ENCODE results near the gene PHYHIPL. TPM values are rescaled to one million over a fixed set of nuclear protein-coding genes. Genes with fewer than 3 reads are reported as not detected.

Gene PHYHIPL
- total RNA-seq (not detected), polyA plus RNA-seq (not detected)

DNA sequence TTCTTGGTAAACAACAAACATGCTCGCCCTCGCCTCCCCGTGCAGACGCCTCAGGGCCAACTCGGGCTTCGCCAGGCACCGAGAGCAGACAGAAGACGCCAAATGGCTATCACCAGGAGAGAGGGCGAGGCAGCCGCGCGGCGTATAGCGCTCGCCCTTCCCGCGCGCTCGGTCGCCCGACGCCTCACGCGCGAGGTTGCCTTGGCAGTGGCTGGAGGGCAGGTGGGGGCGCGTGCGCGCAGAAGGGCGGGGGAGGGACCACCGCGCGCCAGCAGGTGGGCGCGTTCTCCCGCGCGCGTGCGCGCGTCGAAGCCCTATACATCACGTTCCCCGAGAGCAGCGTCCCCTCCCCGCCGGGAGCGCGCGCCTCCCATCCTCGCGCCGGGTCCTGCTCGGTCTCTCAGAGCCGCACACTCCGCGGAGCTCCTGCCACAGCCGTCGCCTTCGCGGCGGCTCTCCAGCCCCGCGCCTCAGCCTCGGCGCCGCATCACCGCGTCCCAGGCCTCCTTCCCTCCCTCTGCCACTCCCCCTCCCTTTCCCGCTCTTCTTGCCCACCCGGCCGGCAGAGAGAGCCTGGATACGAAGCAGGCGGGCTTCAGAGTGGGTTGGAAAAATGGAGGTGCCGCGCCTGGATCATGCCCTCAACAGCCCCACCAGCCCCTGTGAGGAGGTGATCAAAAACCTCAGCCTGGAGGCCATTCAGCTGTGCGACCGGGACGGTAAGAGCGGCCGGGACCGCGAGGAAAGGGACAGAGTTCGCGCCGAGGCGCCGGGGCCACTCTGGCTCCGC is at the start of gene PHYHIPL:
Gene PHYHIPL (plus strand): TSS at position 403 of the 790 bp plus-strand sequence. CDS start 211 bp downstream, at position 614.
- Histone ChIP-seq H3K27ac (ENCODE audit: low read depth, low read length) (no peak within 1 kb of the TSS), H3K27me3 (ENCODE audit: insufficient read depth, low read length) (no peaks in the 10 kb centered on the region), H3K36me3 (ENCODE audit: insufficient read depth, low read length) (no peaks in the 10 kb centered on the region), H3K4me3 (ENCODE audit: low read length in 2 of 2) (no peak within 1 kb of the TSS), H3K9me3 (ENCODE audit: control insufficient read depth in 1 of 2, low read length in 2 of 2) (no peaks in the 10 kb centered on the region), H3K4me1 (ENCODE audit: insufficient read depth, low read length) (no peaks in the 10 kb centered on the region)
- Mint-ChIP-seq H3K4me3 (no peak within 1 kb of the TSS), H3K27me3 (peaks cover 6 to 14% of the 10 kb centered on the region in 2 donors), H3K9me3 (peaks cover 0 to 9% (median 6%) of the 10 kb centered on the region in 8 donors), H3K27ac (no peak within 1 kb of the TSS), H3K36me3 (no peaks in the 10 kb centered on the region), H3K4me1 (peaks cover 0 to 5% (median 2%) of the 10 kb centered on the region in 4 donors)
- ChIA-PET POLR2A (ENCODE audit: partially characterized antibody) (no interaction called here), CTCF (ENCODE audit: partially characterized antibody) (no interaction called here)
- intact Hi-C loops (cut with micrococcal nuclease), result no loop called here
- peak in 1 of 5 donors; percentile 18 for DNase-seq

DNA sequence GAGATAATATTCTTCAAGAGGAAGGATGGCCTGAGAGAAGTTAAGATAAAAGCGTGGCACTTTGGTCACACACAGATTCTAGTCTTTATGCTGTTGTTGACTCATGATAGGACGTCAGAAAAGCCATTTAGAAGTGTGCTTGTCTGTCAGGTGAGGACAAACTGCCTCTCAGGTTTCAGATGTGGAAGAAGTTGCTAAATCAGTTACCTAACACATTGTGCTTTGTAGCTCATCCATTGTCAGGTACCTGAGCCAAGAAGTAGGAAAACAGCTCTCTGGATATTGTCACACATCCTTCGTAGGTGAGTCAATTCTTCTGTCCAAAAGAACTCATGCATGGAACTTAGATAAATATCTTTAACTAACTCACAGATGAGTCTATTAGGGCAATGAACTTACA is 49.5 kb upstream of the PHYHIPL start:
- H3K4me1 Mint-ChIP-seq, result no peaks in the 10 kb centered on the region
- H3K27ac Mint-ChIP-seq, result no peak overlapping the region
- no peak overlapping the region for H3K4me3 Mint-ChIP-seq
- no peak for DNase-seq
- ChIA-PET CTCF (ENCODE audit: partially characterized antibody) (no interaction called here), POLR2A (ENCODE audit: partially characterized antibody) (no interaction called here)
- Histone ChIP-seq H3K36me3 (ENCODE audit: insufficient read depth, low read length) (no peaks in the 10 kb centered on the region), H3K27me3 (ENCODE audit: insufficient read depth, low read length) (no peaks in the 10 kb centered on the region), H3K27ac (ENCODE audit: low read depth, low read length) (no peak overlapping the region), H3K9me3 (ENCODE audit: control insufficient read depth in 1 of 2, low read length in 2 of 2) (no peaks in the 10 kb centered on the region), H3K4me1 (ENCODE audit: insufficient read depth, low read length) (no peaks in the 10 kb centered on the region), H3K4me3 (ENCODE audit: low read length in 2 of 2) (no peak overlapping the region)
- intact Hi-C loops (cut with micrococcal nuclease), result no loop called here
- H3K27me3 Mint-ChIP-seq, result no peaks in the 10 kb centered on the region
- no peaks in the 10 kb centered on the region for H3K36me3 Mint-ChIP-seq
- H3K9me3 Mint-ChIP-seq, result peaks cover 0 to 5% (median 3%) of the 10 kb centered on the region in 8 donors

DNA sequence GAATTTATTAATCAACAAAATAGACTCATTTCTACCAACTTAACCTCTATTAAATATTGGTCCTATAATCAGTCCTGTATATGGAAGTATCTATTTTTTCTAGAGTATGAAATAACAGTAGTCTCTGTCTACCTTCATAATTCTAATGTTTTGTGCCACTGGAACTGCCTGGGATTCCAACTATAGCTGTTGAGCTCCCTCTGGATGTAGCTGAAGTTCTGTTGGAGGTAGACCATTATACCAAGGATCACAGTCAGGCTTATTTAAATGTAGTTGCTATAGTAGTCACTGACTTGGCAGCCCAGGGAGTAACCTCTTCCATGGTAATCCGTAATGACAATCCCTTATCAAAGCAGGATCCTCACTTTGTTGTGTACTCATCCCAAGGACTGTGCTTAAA is 48.5 kb upstream of the PHYHIPL start:
- Mint-ChIP-seq H3K4me3 (no peak overlapping the region), H3K27me3 (no peaks in the 10 kb centered on the region), H3K36me3 (no peaks in the 10 kb centered on the region), H3K9me3 (peaks cover 0 to 5% (median 3%) of the 10 kb centered on the region in 8 donors), H3K27ac (no peak overlapping the region), H3K4me1 (no peaks in the 10 kb centered on the region)
- ChIA-PET POLR2A (ENCODE audit: partially characterized antibody) (no interaction called here), CTCF (ENCODE audit: partially characterized antibody) (interaction anchor here (0.8 kb wide), 1 partner anchor 8 kb away, joined by 5 read pairs; no protein-coding TSS in a partner anchor)
- Histone ChIP-seq H3K36me3 (ENCODE audit: insufficient read depth, low read length) (no peaks in the 10 kb centered on the region), H3K4me1 (ENCODE audit: insufficient read depth, low read length) (no peaks in the 10 kb centered on the region), H3K4me3 (ENCODE audit: low read length in 2 of 2) (no peak overlapping the region), H3K27ac (ENCODE audit: low read depth, low read length) (no peak overlapping the region), H3K9me3 (ENCODE audit: control insufficient read depth in 1 of 2, low read length in 2 of 2) (no peaks in the 10 kb centered on the region), H3K27me3 (ENCODE audit: insufficient read depth, low read length) (no peaks in the 10 kb centered on the region)
- intact Hi-C loops (cut with micrococcal nuclease), result no loop called here
- DNase-seq, result no peak

DNA sequence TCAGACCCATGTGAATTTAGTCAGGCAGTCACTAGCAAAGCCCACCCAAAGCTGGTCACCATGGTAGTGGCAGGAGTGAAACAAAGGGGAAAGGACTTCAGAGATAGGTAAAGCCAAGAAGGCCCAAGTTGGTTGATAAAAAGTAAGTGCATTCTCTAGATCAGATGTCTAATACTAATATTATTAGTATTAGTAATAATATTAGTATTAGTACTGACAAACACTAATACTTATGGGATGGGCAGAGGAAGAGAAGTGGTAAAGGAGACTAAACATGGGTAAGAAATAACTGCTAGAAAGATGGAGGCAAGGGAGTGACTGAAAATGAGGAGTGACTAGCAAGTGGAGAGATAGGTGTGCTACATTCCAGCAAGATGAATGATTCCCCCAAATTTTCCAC is 46.6 kb upstream of the PHYHIPL start:
- no peaks in the 10 kb centered on the region for H3K27me3 Mint-ChIP-seq
- ChIA-PET POLR2A (ENCODE audit: partially characterized antibody) (no interaction called here), CTCF (ENCODE audit: partially characterized antibody) (no interaction called here)
- peaks cover 0 to 5% (median under 1%) of the 10 kb centered on the region in 8 donors for H3K9me3 Mint-ChIP-seq
- no peaks in the 10 kb centered on the region for H3K4me1 Mint-ChIP-seq
- H3K27ac Mint-ChIP-seq, result no peak overlapping the region
- H3K36me3 Mint-ChIP-seq, result no peaks in the 10 kb centered on the region
- intact Hi-C loops (cut with micrococcal nuclease), result no loop called here
- Histone ChIP-seq H3K4me3 (ENCODE audit: low read length in 2 of 2) (no peak overlapping the region), H3K36me3 (ENCODE audit: insufficient read depth, low read length) (no peaks in the 10 kb centered on the region), H3K9me3 (ENCODE audit: control insufficient read depth in 1 of 2, low read length in 2 of 2) (no peaks in the 10 kb centered on the region), H3K4me1 (ENCODE audit: insufficient read depth, low read length) (no peaks in the 10 kb centered on the region), H3K27ac (ENCODE audit: low read depth, low read length) (no peak overlapping the region), H3K27me3 (ENCODE audit: insufficient read depth, low read length) (no peaks in the 10 kb centered on the region)
- DNase-seq, result no peak
- H3K4me3 Mint-ChIP-seq, result no peak overlapping the region

DNA sequence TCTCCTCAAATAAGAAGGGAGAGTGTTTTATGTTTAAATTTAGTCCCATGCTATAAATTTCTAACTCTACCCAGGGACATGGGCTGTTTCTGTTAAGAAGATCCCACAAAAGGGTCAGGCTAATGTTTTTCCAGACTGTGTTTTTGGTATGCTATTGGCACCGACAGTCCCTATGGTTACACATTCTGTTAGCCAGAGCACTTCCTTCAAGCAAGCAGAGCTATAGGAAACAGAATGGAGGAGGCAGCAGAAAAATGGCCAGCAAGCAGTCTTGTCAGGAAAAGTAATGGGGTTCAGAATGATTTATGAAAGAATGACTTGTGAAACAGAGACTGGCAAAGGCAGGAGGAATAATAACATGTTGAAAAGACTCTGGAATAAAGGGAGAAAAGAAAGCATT is 44.8 kb upstream of the PHYHIPL start:
- Histone ChIP-seq H3K9me3 (ENCODE audit: control insufficient read depth in 1 of 2, low read length in 2 of 2) (no peaks in the 10 kb centered on the region), H3K27ac (ENCODE audit: low read depth, low read length) (no peak overlapping the region), H3K4me1 (ENCODE audit: insufficient read depth, low read length) (no peaks in the 10 kb centered on the region), H3K4me3 (ENCODE audit: low read length in 2 of 2) (no peak overlapping the region), H3K27me3 (ENCODE audit: insufficient read depth, low read length) (no peaks in the 10 kb centered on the region), H3K36me3 (ENCODE audit: insufficient read depth, low read length) (no peaks in the 10 kb centered on the region)
- DNase-seq, result no peak
- H3K4me1 Mint-ChIP-seq, result no peaks in the 10 kb centered on the region
- ChIA-PET POLR2A (ENCODE audit: partially characterized antibody) (no interaction called here), CTCF (ENCODE audit: partially characterized antibody) (no interaction called here)
- no peak overlapping the region for H3K4me3 Mint-ChIP-seq
- intact Hi-C loops (cut with micrococcal nuclease), result no loop called here
- H3K27ac Mint-ChIP-seq, result no peak overlapping the region
- H3K36me3 Mint-ChIP-seq, result no peaks in the 10 kb centered on the region
- H3K9me3 Mint-ChIP-seq, result peaks cover 0 to 5% (median under 1%) of the 10 kb centered on the region in 8 donors
- no peaks in the 10 kb centered on the region for H3K27me3 Mint-ChIP-seq

DNA sequence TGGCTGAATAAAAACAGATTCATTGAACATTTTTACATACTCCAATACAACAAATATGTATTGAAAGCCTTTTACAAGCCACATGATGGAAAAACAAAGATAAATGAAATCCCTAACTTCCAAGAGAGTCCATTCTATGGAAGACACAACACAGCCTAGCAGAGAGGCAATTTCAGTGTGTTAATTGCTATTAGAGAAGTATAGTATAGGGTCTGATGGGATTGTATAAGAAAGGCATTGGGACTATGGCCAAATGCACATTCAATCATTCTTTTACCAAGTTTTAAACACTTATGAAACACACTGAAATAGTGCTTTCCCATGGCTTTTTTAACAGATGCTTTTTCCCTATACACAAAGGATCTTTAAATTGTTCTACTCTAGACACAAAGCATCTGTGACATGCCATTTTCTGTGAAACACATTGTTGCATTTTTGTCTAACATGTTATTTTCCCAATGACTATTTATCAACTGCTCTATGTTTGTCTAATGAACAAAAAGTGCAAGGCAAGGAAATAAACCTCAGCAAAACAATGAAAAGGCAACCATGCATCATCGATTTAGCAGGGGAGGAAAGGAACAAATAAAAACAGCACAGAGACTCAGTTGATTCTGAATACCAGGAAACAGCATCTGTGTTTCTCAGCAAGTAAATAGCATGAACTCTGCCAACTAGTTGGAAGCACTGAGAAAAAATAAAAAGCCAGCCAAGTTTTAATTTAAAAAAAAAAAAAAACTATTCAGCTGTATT is 42.4 kb upstream of the PHYHIPL start:
- Histone ChIP-seq H3K9me3 (ENCODE audit: control insufficient read depth in 1 of 2, low read length in 2 of 2) (no peaks in the 10 kb centered on the region), H3K27me3 (ENCODE audit: insufficient read depth, low read length) (no peaks in the 10 kb centered on the region), H3K36me3 (ENCODE audit: insufficient read depth, low read length) (no peaks in the 10 kb centered on the region), H3K4me1 (ENCODE audit: insufficient read depth, low read length) (no peaks in the 10 kb centered on the region), H3K27ac (ENCODE audit: low read depth, low read length) (no peak overlapping the region), H3K4me3 (ENCODE audit: low read length in 2 of 2) (no peak overlapping the region)
- H3K4me3 Mint-ChIP-seq, result no peak overlapping the region
- intact Hi-C loops (cut with micrococcal nuclease), result no loop called here
- no peaks in the 10 kb centered on the region for H3K4me1 Mint-ChIP-seq
- no peak overlapping the region for H3K27ac Mint-ChIP-seq
- CTCF ChIA-PET (ENCODE audit: partially characterized antibody), result no interaction called here
- peaks cover 0 to 6% (median 2%) of the 10 kb centered on the region in 8 donors for H3K9me3 Mint-ChIP-seq
- no peaks in the 10 kb centered on the region for H3K36me3 Mint-ChIP-seq
- POLR2A ChIA-PET (ENCODE audit: partially characterized antibody), result no interaction called here
- DNase-seq, result no peak
- peaks cover 0 to 1% of the 10 kb centered on the region in 2 donors for H3K27me3 Mint-ChIP-seq

DNA sequence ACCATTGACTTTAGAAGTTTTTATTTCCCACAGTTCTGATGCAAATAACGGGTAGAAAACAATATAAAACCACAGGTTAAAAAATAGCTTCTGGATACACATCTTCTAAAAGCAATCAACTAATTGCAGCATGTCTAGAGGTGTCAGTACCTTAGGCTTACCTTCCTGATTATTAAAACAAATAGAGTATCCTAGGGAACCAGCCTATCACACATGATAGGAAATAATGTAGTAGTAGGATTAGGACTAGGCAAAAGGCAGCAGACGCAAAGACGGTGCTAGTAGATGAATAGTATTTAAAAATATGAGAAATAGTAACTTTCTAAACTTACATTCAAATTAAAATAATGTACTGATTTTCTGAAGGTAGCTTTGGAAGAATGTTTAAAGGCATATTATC is 41.7 kb upstream of the PHYHIPL start:
- Mint-ChIP-seq H3K4me1 (no peaks in the 10 kb centered on the region), H3K36me3 (no peaks in the 10 kb centered on the region), H3K9me3 (peaks cover 0 to 6% (median 2%) of the 10 kb centered on the region in 8 donors), H3K27me3 (peaks cover 0 to 1% of the 10 kb centered on the region in 2 donors), H3K4me3 (no peak overlapping the region), H3K27ac (no peak overlapping the region)
- CTCF ChIA-PET (ENCODE audit: partially characterized antibody), result no interaction called here
- Histone ChIP-seq H3K27ac (ENCODE audit: low read depth, low read length) (no peak overlapping the region), H3K36me3 (ENCODE audit: insufficient read depth, low read length) (no peaks in the 10 kb centered on the region), H3K9me3 (ENCODE audit: control insufficient read depth in 1 of 2, low read length in 2 of 2) (no peaks in the 10 kb centered on the region), H3K27me3 (ENCODE audit: insufficient read depth, low read length) (no peaks in the 10 kb centered on the region), H3K4me3 (ENCODE audit: low read length in 2 of 2) (no peak overlapping the region), H3K4me1 (ENCODE audit: insufficient read depth, low read length) (no peaks in the 10 kb centered on the region)
- intact Hi-C loops (cut with micrococcal nuclease), result no loop called here
- POLR2A ChIA-PET (ENCODE audit: partially characterized antibody), result no interaction called here
- no peak for DNase-seq
